Activated CD8-positive, alpha-beta memory T cell treated with anti-CD3 and anti-CD28 coated beads, Interleukin-2, amount 50 U/mL, for 4 hours (primary cell): ENCODE measurements around the gene TMPRSS11A.

Source experiments
- DNase-seq: peaks from one replicate; pipeline ENCODE4 v3.0.0-alpha.2; 2020

Gene TMPRSS11A, protein sequence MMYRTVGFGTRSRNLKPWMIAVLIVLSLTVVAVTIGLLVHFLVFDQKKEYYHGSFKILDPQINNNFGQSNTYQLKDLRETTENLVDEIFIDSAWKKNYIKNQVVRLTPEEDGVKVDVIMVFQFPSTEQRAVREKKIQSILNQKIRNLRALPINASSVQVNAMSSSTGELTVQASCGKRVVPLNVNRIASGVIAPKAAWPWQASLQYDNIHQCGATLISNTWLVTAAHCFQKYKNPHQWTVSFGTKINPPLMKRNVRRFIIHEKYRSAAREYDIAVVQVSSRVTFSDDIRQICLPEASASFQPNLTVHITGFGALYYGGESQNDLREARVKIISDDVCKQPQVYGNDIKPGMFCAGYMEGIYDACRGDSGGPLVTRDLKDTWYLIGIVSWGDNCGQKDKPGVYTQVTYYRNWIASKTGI

GRCh38 chr4:67963356-67963755, at the start of gene TMPRSS11A:
Gene TMPRSS11A (minus strand): TSS chr4:67963493. CDS start chr4:67963393, 100 bp downstream.
- DNase-seq: no peak

GRCh38 chr4:68011684-68012083, 48.4 kb upstream of the TMPRSS11A start:
- DNase-seq: no peak

- no peak for DNase-seq
Measured at GRCh38 chr4:68002906-68003305, 39.6 kb upstream of the TMPRSS11A start.

DNA sequence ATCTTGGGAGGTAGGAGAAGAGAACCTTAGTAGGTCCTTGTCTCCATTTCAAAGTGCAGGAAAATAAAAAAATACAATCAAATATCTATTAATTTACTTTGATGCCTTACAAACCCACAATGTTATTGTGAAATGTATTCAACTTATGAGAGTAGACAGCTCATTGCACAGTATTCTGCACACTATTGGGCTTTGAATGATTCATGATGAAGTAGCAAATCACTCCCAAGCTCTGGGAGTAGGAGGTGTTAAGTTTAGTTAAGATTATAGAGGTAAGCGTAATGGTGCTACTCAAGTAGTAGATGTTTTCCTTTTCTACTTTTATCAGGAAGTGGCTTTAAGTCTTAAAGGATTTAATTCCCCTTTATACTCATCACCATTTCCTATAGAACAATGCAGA, 32.8 kb upstream of the TMPRSS11A start:
- DNase-seq: no peak

GRCh38 chr4:67988991-67989390, 25.7 kb upstream of the TMPRSS11A start:
- no peak for DNase-seq

- DNase-seq: no peak
Measured at GRCh38 chr4:67983333-67983732, 20.0 kb upstream of the TMPRSS11A start.

DNA sequence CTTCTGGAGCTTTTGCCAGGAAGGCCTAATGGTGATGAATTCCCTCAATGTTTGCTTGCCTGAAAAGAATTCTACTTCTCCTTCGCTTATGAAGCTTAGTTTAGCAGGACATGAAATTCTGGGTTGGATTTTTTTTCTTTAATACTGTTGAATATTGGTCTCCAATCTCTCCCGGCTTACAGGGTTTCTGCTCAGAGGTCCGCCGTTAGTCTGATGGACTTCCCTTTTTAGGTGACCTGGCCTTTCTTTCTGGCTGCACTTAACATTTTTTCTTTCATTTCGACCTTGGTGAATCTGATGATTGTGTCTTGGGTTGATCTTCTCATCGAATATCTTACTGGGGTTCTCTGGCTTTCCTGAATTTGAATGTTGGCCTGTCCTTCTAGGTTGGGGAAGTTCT, 17.2 kb upstream of the TMPRSS11A start:
- DNase-seq: no peak

- DNase-seq: no peak
Measured at GRCh38 chr4:67973608-67974007, 10.3 kb upstream of the TMPRSS11A start.

- no peak for DNase-seq
Measured at GRCh38 chr4:67954890-67955289, 8.4 kb downstream of the TMPRSS11A start.

DNA sequence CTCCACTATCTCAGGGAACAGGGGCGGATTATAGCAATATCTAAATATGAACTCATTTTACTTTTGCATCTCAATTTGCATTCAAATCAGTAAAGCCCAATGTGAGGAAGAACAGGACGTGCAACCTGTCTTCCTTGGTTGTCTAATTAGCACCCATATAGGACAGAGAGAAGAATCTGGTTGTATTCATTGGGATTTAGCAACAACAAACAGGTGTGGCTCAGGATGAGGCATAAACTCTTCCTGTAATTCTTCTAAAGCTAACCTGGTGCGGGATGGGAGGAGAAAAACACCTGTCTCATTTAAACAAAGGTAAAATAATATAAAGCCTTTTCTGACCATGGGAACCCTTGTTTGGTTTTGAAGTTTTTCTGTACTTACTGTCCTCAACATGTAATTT, 22.2 kb downstream of the TMPRSS11A start:
- DNase-seq: no peak

DNA sequence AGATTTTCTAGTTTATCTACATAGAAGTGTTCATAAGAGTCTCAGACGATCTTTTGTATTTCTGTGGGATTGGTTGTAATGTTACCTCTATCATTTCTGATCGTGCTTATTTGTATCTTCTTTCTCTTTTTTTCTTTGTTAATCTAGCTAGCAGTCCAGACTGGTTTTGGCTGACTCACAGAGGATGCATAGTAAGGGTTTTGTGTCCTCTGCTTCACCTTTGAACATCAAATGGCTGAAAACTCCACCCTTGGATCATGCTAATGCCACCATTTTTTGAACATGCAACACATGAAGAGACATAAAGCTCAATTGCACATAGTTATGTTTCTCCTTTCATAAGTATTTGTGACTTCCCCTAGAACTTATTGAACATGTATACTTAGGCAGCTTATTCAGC, 22.8 kb downstream of the TMPRSS11A start:
- no peak for DNase-seq

GRCh38 chr4:67939195-67939594, 24.1 kb downstream of the TMPRSS11A start:
- no peak for DNase-seq

DNA sequence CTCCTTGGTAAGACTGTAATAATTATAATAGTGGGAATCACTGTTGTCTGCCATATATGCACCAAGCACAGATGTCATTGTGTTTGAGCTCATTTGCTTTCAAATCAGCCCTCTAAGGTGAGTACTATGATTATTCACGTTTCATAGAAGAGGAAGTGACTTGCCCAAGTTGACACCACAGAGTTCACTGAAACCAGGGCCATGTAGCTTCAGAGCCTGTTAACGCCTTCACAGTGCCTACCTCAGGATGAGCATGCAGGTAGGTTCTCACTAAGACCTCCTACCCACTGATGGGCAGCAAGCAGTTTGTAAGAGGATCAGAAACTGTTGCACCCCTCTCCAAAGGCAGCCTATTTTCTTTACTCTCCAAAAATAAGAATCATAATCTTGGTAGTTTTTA, 27.4 kb downstream of the TMPRSS11A start:
- DNase-seq: no peak

DNA sequence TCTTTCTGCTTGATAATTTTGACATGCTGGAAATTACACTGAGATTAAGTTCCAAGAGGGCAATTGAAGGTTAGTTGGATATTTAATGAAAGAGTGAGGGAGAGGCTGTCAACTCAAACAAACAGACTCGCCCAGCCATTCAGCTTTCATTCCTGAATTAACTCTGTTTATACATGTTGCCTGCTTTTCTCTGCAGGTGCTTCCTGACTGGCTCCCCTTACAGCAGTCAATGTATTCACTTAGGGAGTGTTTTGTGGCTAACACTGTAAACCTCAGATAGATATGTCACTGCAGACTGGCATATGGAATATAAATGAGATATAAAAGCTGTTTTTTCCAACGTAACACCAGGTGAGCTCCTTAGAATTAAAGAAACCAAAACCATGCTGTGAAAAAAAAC, 28.7 kb downstream of the TMPRSS11A start:
- DNase-seq: no peak

DNA sequence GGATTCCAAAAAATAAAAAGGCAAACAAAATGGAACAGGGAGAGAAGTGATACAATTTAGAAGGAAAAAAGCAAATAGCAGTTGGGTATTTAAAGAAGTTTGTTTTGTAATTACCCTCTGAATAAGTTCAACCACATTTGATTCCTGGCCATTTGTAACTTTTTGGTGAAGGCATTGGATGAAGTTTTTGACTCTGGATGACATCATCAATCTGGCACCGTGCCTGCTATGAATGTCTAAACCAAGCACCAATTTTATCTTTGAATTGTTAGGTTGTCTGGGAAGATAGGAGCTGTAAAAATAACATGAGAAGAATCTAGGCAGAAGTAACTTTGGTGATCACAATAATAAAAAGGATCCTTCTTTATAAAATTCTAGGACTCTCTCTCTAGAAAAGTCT, 29.5 kb downstream of the TMPRSS11A start:
- DNase-seq: no peak

- DNase-seq: no peak
Measured at GRCh38 chr4:67933038-67933437, 30.3 kb downstream of the TMPRSS11A start.

DNA sequence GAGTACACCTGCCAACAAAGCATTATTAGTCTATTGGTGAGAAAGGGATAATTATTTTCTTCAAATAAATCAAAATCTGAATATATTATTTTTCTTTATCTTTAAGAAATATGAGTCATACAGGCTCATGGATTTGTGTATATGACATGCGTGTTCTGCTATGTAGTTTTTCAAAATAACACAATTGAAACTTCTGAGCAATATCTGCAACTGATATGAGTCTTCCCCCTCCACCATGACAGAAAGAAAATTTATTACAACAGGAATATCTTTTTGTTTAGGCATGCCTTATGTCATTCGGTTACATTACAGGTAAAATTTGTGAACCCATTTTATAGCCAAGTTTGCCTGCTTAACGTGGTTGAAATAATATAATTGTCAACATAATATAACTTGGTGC, 32.0 kb downstream of the TMPRSS11A start:
- no peak for DNase-seq

- DNase-seq: no peak
Measured at GRCh38 chr4:67929426-67929825, 33.9 kb downstream of the TMPRSS11A start.

DNA sequence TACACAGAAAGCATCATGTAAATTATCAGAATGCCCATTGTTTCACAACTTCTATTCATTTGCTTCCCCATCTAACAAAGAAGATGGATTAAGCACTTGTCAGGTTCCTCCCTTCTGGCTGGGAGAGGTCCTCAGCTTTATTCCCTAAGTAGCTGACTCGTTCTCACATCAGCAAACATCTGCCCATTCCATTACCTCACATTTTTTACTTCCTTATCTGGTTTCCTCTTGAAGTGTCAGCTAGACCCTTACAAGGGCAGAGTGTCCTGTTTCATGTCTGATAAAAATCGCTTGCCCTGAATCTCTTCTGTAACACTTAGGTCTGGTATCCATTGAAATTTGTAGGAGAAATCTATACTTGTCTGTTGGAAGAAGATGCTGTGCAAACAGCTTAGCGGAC, 34.7 kb downstream of the TMPRSS11A start:
- no peak for DNase-seq

- no peak for DNase-seq
Measured at GRCh38 chr4:67927251-67927650, 36.0 kb downstream of the TMPRSS11A start.

DNA sequence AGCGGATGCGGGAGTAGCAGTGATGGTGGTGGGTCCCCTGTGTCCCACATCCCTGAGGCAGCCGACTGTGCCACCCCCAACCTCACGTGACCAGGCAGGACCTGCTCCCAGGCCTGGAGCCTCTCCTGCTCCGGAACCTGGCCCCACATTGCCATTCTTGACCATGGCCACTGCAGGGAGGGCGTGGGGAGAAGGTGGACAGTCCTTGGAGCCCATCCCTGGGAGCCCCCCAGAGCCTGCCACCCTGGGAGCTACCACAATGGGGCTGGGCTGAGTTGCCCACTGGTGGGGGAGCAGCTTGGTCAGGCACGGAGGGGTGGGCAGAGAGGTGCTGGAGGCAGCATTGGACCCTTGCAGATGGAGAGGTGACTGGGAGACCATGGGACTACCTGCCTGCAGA, 36.8 kb downstream of the TMPRSS11A start:
- no peak for DNase-seq

GRCh38 chr4:67922697-67923096, 40.6 kb downstream of the TMPRSS11A start:
- DNase-seq: no peak

DNA sequence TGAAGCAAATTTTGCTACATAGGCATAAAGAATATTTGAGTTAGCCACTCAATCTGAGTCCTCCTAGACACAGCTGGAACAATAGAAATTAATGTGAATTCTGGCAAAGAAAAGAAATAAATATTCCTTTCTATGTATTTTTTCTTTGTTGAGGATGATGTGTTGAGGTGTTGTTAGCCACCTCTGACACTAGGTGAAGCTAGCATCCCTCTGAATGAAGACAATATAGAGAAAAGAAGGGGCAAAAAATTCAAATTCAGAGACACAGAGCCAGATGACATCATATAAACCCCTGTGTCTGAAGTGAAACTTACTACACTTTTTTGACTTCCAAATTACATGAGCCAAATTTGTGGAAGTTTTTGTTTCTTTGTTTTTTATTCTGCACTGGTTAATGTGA, 44.9 kb downstream of the TMPRSS11A start:
- DNase-seq: no peak

- no peak for DNase-seq
Measured at GRCh38 chr4:67915400-67915966, 47.8 kb downstream of the TMPRSS11A start.

DNA sequence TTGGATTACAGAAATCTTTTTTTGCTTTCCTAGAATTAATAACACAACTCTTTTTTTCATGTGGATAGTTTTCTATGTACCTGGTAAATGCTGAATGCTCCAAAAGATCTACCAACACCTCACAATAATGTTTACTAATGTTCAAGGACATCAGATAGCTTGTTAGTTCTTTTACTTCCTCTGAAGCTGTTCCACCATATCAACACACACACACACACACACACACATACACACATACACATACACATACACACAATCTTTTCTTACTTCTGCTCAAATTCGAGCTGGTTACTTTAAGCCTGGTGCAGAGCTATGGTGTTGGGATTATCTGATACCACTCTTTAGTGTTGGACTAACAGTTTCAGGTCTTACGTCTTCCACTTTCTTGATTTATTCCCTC, 51.2 kb downstream of the TMPRSS11A start:
- no peak for DNase-seq
